Nephron (organoid): ENCODE data around the gene NRF1.

Experiments
- H3K27ac Mint-ChIP-seq, 3 experiments: 2 replicates each; pipeline ENCODE4 v1.8.0; 2020; ENCODE audit warnings: mixed read lengths in 3 of 3, mild to moderate bottlenecking in 2 of 3, moderate library complexity in 1 of 3
- H3K27me3 Mint-ChIP-seq: 2 replicates; pipeline ENCODE4 v1.8.0; 2021; ENCODE audit warnings: low read depth, mild to moderate bottlenecking, moderate library complexity, mixed read lengths
- H3K36me3 Mint-ChIP-seq: 2 replicates; pipeline ENCODE4 v1.8.0; 2020; ENCODE audit warnings: low read depth, mixed read lengths
- H3K4me1 Mint-ChIP-seq: 2 replicates; pipeline ENCODE4 v1.8.0; 2020; ENCODE audit warnings: mixed read lengths
- H3K4me3 Mint-ChIP-seq, 3 experiments: 2 replicates each; pipeline ENCODE4 v1.8.0; 2020; ENCODE audit warnings: mild to moderate bottlenecking in 3 of 3, mixed read lengths in 3 of 3, moderate library complexity in 2 of 3
- H3K9me3 Mint-ChIP-seq: 2 replicates; pipeline ENCODE4 v1.8.0; 2020; ENCODE audit warnings: mixed read lengths
- TF ChIP-seq, protein P1 (sequence below), 3 experiments: fragments of 200-600 bp; sonication (generic); IDR thresholded peaks; one replicate each; pipeline ENCODE4 v1.5.0; 2021; ENCODE audit warnings: antibody characterized with exemption in 3 of 3; ENCODE audit not compliant: unreplicated experiment in 3 of 3

NRF1 gene

GRCh38 chr7:129686063-129686462 is 74.5 kb downstream of the NRF1 start:
- no peaks in the 10 kb centered on the region for H3K27me3 Mint-ChIP-seq
- H3K9me3 Mint-ChIP-seq = no peaks in the 10 kb centered on the region
- no peak overlapping the region for H3K4me3 Mint-ChIP-seq
- H3K36me3 Mint-ChIP-seq = peaks cover 32% of the 10 kb centered on the region
- TF ChIP-seq, protein P1, sequence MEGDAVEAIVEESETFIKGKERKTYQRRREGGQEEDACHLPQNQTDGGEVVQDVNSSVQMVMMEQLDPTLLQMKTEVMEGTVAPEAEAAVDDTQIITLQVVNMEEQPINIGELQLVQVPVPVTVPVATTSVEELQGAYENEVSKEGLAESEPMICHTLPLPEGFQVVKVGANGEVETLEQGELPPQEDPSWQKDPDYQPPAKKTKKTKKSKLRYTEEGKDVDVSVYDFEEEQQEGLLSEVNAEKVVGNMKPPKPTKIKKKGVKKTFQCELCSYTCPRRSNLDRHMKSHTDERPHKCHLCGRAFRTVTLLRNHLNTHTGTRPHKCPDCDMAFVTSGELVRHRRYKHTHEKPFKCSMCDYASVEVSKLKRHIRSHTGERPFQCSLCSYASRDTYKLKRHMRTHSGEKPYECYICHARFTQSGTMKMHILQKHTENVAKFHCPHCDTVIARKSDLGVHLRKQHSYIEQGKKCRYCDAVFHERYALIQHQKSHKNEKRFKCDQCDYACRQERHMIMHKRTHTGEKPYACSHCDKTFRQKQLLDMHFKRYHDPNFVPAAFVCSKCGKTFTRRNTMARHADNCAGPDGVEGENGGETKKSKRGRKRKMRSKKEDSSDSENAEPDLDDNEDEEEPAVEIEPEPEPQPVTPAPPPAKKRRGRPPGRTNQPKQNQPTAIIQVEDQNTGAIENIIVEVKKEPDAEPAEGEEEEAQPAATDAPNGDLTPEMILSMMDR (IDR thresholded peaks at IDR 0.05; ENCODE audit: unreplicated experiment in 3 of 3) = no peak
- no peaks in the 10 kb centered on the region for H3K4me1 Mint-ChIP-seq
- H3K27ac Mint-ChIP-seq = no peak overlapping the region

- no peaks in the 10 kb centered on the region for H3K4me1 Mint-ChIP-seq
- no peak overlapping the region for H3K4me3 Mint-ChIP-seq
- H3K27me3 Mint-ChIP-seq = no peaks in the 10 kb centered on the region
- peaks cover 41% of the 10 kb centered on the region for H3K36me3 Mint-ChIP-seq
- no peaks in the 10 kb centered on the region for H3K9me3 Mint-ChIP-seq
- TF ChIP-seq, protein P1 (IDR thresholded peaks at IDR 0.05; ENCODE audit: unreplicated experiment in 3 of 3) = no peak
- H3K27ac Mint-ChIP-seq = no peak overlapping the region
Observed at GRCh38 chr7:129688503-129689222, 77.1 kb downstream of the NRF1 start.

DNA sequence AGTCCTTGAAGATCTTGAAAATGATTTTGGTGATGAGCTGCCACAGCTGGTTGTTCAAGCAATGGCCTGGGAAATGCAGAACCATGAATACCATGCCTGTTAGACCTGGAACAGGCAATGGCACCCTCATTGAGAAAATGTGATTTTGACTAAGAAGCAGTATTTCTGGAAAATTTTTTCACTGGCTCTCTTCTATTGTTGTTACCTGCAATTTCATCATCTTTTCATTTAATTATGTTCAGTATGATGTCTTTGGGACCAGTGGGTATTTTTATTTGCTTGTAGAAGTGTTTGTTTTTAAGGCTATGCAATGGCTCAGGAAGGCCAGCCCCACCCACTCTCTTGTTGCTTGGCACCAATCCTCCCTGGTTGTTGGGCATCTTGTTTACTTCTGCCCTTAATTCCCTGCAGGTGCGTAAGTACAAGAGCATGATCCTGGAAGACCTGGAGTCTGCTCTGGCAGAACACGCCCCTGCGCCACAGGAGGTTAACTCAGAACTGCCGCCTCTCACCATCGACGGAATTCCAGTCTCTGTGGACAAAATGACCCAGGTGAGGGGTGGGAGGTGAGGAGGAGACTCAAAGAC is 78.6 kb downstream of the NRF1 start:
- Mint-ChIP-seq H3K4me1 (no peaks in the 10 kb centered on the region), H3K4me3 (no peak overlapping the region), H3K27me3 (no peaks in the 10 kb centered on the region), H3K27ac (no peak overlapping the region), H3K36me3 (peaks cover 42% of the 10 kb centered on the region), H3K9me3 (no peaks in the 10 kb centered on the region)
- TF ChIP-seq, protein P1 (IDR thresholded peaks at IDR 0.05; ENCODE audit: unreplicated experiment in 3 of 3) = no peak

DNA sequence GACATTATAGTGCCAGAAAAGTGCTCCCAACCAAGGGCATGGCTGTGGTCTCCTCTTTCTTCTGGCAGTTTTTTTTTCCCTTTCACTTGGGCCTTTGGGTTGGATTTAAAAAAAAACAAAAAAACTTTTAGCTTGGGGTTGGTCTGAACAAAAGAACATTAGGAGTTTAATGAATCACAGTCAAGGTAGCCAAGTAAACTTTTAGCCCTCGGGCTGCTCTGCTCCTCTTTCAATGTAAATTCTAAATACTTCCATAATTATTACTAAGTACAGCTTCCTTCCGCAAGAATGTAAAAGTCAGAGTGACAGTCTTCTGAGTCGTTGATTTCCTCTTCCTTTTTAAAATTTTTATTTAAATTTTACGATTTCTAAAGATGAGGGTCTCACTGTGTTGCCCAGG is 79.2 kb downstream of the NRF1 start:
- Mint-ChIP-seq H3K4me1 (no peaks in the 10 kb centered on the region), H3K27ac (no peak overlapping the region), H3K27me3 (no peaks in the 10 kb centered on the region), H3K9me3 (no peaks in the 10 kb centered on the region), H3K4me3 (no peak overlapping the region), H3K36me3 (peaks cover 38% of the 10 kb centered on the region)
- TF ChIP-seq, protein P1 (IDR thresholded peaks at IDR 0.05; ENCODE audit: unreplicated experiment in 3 of 3) = no peak

- Mint-ChIP-seq H3K9me3 (no peaks in the 10 kb centered on the region), H3K4me3 (no peak overlapping the region), H3K27ac (no peak overlapping the region), H3K27me3 (no peaks in the 10 kb centered on the region), H3K4me1 (peaks cover 6% of the 10 kb centered on the region), H3K36me3 (peaks cover 21% of the 10 kb centered on the region)
- TF ChIP-seq, protein P1 (IDR thresholded peaks at IDR 0.05; ENCODE audit: unreplicated experiment in 3 of 3) = no peak
Observed at GRCh38 chr7:129698516-129699418, 87.2 kb downstream of the NRF1 start.
